ENCODE measurements around the gene PARVG.

Gene PARVG

GRCh38 chr22:44190381-44190976 lies 9.8 kb downstream of the PARVG start:
- CTCF ChIA-PET: interaction anchor here (0.7 kb wide), 1 partner anchor 976 kb away, joined by 3 read pairs; no protein-coding TSS in a partner anchor
- Histone ChIP-seq H3K9me3 (ENCODE audit: control insufficient read depth, insufficient read depth, low read depth, low read length) (no peaks in the 10 kb centered on the region), H3K4me1 (ENCODE audit: control insufficient read depth, insufficient read depth, low read length) (no peaks in the 10 kb centered on the region), H3K4me3 (ENCODE audit: low read depth, low read length) (no peak overlapping the region), H3K27ac (ENCODE audit: extremely low read depth, low read depth, low read length) (no peak overlapping the region), H3K36me3 (ENCODE audit: control insufficient read depth in 2 of 2, insufficient read depth in 1 of 2, low read length in 2 of 2) (no peaks in the 10 kb centered on the region)
- peak; percentile 70 for TF ChIP-seq SCRT2 (tag by site-specific recombination; IDR thresholded peaks at IDR 0.05)
- TF ChIP-seq ZBTB48 (tag by site-specific recombination; IDR thresholded peaks at IDR 0.05): no peak
- POLR2A ChIA-PET: no interaction called here

- H3K27ac ChIP-seq (ENCODE audit: extremely low read depth, low read depth, low read length): no peak overlapping the region
- no peak overlapping the region for H3K4me3 ChIP-seq (ENCODE audit: low read depth, low read length)
- no peak for TF ChIP-seq EGR2 (tag by site-specific recombination; IDR thresholded peaks at IDR 0.05; ENCODE audit: low read depth)
- H3K36me3 ChIP-seq (ENCODE audit: control insufficient read depth in 2 of 2, insufficient read depth in 1 of 2, low read length in 2 of 2): no peaks in the 10 kb centered on the region
- CTCF ChIA-PET: interaction anchor here (0.7 kb wide), 1 partner anchor 976 kb away, joined by 3 read pairs; no protein-coding TSS in a partner anchor
- POLR2A ChIA-PET: no interaction called here
- H3K4me1 ChIP-seq (ENCODE audit: control insufficient read depth, insufficient read depth, low read length): no peaks in the 10 kb centered on the region
- H3K9me3 ChIP-seq (ENCODE audit: control insufficient read depth, insufficient read depth, low read depth, low read length): no peaks in the 10 kb centered on the region
Measured at GRCh38 chr22:44191036-44191454, 10.3 kb downstream of the PARVG start.

GRCh38 chr22:44192098-44192815 lies 11.5 kb downstream of the PARVG start:
- CTCF ChIA-PET: no interaction called here
- H3K36me3 ChIP-seq (ENCODE audit: control insufficient read depth in 2 of 2, insufficient read depth in 1 of 2, low read length in 2 of 2): no peaks in the 10 kb centered on the region
- no peaks in the 10 kb centered on the region for H3K9me3 ChIP-seq (ENCODE audit: control insufficient read depth, insufficient read depth, low read depth, low read length)
- no peak overlapping the region for H3K27ac ChIP-seq (ENCODE audit: extremely low read depth, low read depth, low read length)
- H3K4me1 ChIP-seq (ENCODE audit: control insufficient read depth, insufficient read depth, low read length): no peaks in the 10 kb centered on the region
- H3K4me3 ChIP-seq (ENCODE audit: low read depth, low read length): no peak overlapping the region
- POLR2A ChIA-PET: no interaction called here
- no peak for TF ChIP-seq AEBP2 (tag by site-specific recombination; IDR thresholded peaks at IDR 0.05; ENCODE audit: borderline replicate concordance)
- no peak for TF ChIP-seq ZNF548 (tag by site-specific recombination; IDR thresholded peaks at IDR 0.05)
- TF ChIP-seq EGR2 (tag by site-specific recombination; IDR thresholded peaks at IDR 0.05; ENCODE audit: low read depth): peak; percentile 47; the same call in 1 of the 2 replicates
- TF ChIP-seq ZFP41 (tag by site-specific recombination; IDR thresholded peaks at IDR 0.05; ENCODE audit: borderline replicate concordance): no peak
- no peak for TF ChIP-seq KLF10 (tag by site-specific recombination; IDR thresholded peaks at IDR 0.05)
- TF ChIP-seq ZNF148 (tag by site-specific recombination; IDR thresholded peaks at IDR 0.05; ENCODE audit: borderline replicate concordance): no peak
- TF ChIP-seq ZNF280D (tag by site-specific recombination; IDR thresholded peaks at IDR 0.05): no peak
- TF ChIP-seq ZFP3 (tag by site-specific recombination; IDR thresholded peaks at IDR 0.05; ENCODE audit: low read depth): no peak
- no peak for TF ChIP-seq ZBTB21 (tag by site-specific recombination; IDR thresholded peaks at IDR 0.05)
- TF ChIP-seq ZNF211 (tag by site-specific recombination; IDR thresholded peaks at IDR 0.05; ENCODE audit: low read depth): no peak
- no peak for TF ChIP-seq ZNF324 (tag by site-specific recombination; IDR thresholded peaks at IDR 0.05)
- TF ChIP-seq SP2 (tag by site-specific recombination; IDR thresholded peaks at IDR 0.05): peak; percentile 83
- no peak for TF ChIP-seq TRIM28 (IDR thresholded peaks at IDR 0.05; ENCODE audit: borderline replicate concordance, low read length)
- TF ChIP-seq ZNF391 (tag by site-specific recombination; IDR thresholded peaks at IDR 0.05; ENCODE audit: borderline replicate concordance, low read depth): no peak
- TF ChIP-seq KLF8 (tag by site-specific recombination; IDR thresholded peaks at IDR 0.05): peak; percentile 42; the same call in 1 of the 2 replicates
- no peak for TF ChIP-seq ZNF394 (tag by site-specific recombination; IDR thresholded peaks at IDR 0.05; ENCODE audit: borderline replicate concordance)
- no peak for TF ChIP-seq BCL11A (tag by site-specific recombination; IDR thresholded peaks at IDR 0.05; ENCODE audit: low read depth)
